NT2/D1 (cell line): ENCODE results near the gene MED14.

Source experiments
- SUZ12 ChIP-seq: IDR thresholded peaks from 2 replicates; pipeline ENCODE4 v1.6.1; 2011; ENCODE audit not compliant: insufficient read length, insufficient read depth; ENCODE audit errors: extremely low read depth
- YY1 ChIP-seq: IDR thresholded peaks from 2 replicates; pipeline ENCODE4 v1.6.1; 2011; ENCODE audit not compliant: insufficient read length, insufficient read depth
- ZNF274 ChIP-seq: IDR thresholded peaks from 2 replicates; pipeline ENCODE4 v1.6.1; 2011; ENCODE audit warnings: mild to moderate bottlenecking, low read depth, low read length

DNA sequence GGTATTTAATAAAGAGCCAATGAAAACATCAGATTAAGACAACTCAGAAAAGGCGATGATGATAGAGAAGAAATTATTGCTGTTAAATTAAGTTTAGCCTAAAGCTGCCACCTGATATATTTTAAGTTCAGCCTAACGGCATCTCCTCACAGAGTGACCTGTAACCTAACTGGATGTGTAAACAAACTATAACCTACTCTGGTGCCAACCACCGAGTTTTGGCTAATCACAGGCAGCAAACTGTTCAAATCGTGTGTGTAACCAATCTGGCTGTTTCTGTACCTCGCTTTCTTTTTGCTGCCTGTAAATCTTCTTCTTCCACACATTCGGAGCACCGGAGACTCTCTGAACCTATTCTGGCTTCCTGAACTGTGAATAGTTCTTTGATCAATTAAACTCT lies 37.8 kb upstream of the MED14 start:
- TF ChIP-seq ZNF274 (no peak), SUZ12 (no peak), YY1 (no peak)
